ENCODE results near the gene XPO1.

DNA sequence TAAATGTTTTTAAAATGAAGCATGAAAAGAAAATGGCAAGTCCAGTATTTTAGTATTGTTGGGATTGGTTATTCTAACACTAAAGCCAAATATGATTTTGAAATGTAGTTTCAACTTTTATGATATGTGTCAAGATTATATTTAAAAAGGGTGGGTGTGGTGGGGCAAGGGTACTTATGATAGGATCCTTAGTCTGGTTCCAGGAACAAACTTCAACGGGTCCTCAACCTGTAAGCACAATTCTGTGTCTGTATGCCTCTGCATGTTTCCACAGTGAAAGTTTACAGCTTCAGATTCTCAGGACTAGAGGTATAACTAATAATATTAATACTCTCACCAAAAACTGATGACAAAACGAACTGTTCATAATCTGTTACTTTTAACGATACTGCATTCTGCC is 73.1 kb downstream of the XPO1 start:
- TF ChIP-seq CTCF (conservative IDR thresholded peaks at IDR 0.05; ENCODE audit: low read depth in 2 of 2) (no peak), POLR2AphosphoS5 (IDR thresholded peaks at IDR 0.05; ENCODE audit: low read depth) (no peak), EZH2phosphoT487 (IDR thresholded peaks at IDR 0.05; ENCODE audit: unreplicated experiment) (no peak), EZH2 (IDR thresholded peaks at IDR 0.05; ENCODE audit: low read depth, unreplicated experiment) (no peak), REST (IDR thresholded peaks at IDR 0.05; ENCODE audit: unreplicated experiment) (no peak), JUNB (IDR thresholded peaks at IDR 0.05; ENCODE audit: unreplicated experiment) (no peak), CREB1 (CRISPR knock-in tag; IDR thresholded peaks at IDR 0.05; ENCODE audit: low read depth) (no peak)

All from GM23338 (cell line).